Fibroblast of the aortic adventitia (primary cell): ENCODE results near the gene ERC1. TPM values are rescaled to one million over a fixed set of nuclear protein-coding genes. Genes with fewer than 3 reads are reported as not detected.

ENCODE experiments used
- DNase-seq: peaks from one replicate; pipeline ENCODE4 v3.0.0-alpha.2; 2010; ENCODE audit warnings: low read depth
- H3K4me3 ChIP-seq: 2 replicates; pipeline ENCODE4 v1.5.1; 2011; ENCODE audit warnings: low read depth, mild to moderate bottlenecking, control low read depth, low read length, moderate library complexity
- total RNA-seq: library from RNA; depleted of rRNA; stranded (reverse); fragments of >200 nt; gene quantifications from 2 replicates; pipeline ENCODE4 v1.2.3, GENCODE V29; 2012; ENCODE audit warnings: low replicate concordance
- TF ChIP-seq, protein P1 (sequence below): IDR thresholded peaks from 2 replicates; pipeline ENCODE4 v1.5.1; 2011; ENCODE audit warnings: mild to moderate bottlenecking, low read length, control low read depth, inconsistent platforms; ENCODE audit not compliant: insufficient read depth

ERC1 gene
- total RNA-seq, 1 donor: 50.9 TPM

- no peak for DNase-seq
Observed at GRCh38 chr12:1034751-1035457, 43.9 kb downstream of the ERC1 start.

GRCh38 chr12:1041478-1041877, 50.5 kb downstream of the ERC1 start:
- DNase-seq: no peak
- TF ChIP-seq, protein P1, sequence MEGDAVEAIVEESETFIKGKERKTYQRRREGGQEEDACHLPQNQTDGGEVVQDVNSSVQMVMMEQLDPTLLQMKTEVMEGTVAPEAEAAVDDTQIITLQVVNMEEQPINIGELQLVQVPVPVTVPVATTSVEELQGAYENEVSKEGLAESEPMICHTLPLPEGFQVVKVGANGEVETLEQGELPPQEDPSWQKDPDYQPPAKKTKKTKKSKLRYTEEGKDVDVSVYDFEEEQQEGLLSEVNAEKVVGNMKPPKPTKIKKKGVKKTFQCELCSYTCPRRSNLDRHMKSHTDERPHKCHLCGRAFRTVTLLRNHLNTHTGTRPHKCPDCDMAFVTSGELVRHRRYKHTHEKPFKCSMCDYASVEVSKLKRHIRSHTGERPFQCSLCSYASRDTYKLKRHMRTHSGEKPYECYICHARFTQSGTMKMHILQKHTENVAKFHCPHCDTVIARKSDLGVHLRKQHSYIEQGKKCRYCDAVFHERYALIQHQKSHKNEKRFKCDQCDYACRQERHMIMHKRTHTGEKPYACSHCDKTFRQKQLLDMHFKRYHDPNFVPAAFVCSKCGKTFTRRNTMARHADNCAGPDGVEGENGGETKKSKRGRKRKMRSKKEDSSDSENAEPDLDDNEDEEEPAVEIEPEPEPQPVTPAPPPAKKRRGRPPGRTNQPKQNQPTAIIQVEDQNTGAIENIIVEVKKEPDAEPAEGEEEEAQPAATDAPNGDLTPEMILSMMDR: no peak
- H3K4me3 ChIP-seq: no peak overlapping the region

More at GRCh38 chr12:1034751-1035457, 43.9 kb downstream of the ERC1 start:
- no peak overlapping the region for H3K4me3 ChIP-seq
- TF ChIP-seq, protein P1: no peak

- DNase-seq: peak; percentile 18
- TF ChIP-seq, protein P1: no peak
- no peak overlapping the region for H3K4me3 ChIP-seq
Observed at GRCh38 chr12:1044199-1044598, 53.2 kb downstream of the ERC1 start.

DNA sequence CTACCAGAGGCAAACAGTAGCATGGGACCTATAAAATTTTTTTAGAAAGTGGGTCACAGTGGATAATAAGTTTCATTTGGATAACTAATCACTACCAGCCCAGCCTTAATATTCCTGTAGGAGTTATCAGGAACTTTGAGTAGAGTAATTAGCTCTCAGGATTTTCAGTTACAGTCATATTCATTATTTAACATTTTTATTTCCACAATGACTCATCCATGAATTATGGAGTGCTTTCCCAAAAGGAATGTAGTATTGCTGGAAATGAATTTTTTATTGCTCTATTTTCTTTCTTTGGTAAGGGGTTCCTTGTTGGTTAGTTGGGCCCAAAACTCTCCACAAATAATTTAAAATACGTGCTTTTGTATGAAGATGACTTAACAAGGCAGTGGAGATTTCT, 53.7 kb downstream of the ERC1 start:
- no peak overlapping the region for H3K4me3 ChIP-seq
- DNase-seq: peak; percentile 55
- TF ChIP-seq, protein P1: no peak

- no peak overlapping the region for H3K4me3 ChIP-seq
- DNase-seq: no peak
- TF ChIP-seq, protein P1: no peak
Observed at GRCh38 chr12:1046727-1047126, 55.7 kb downstream of the ERC1 start.

GRCh38 chr12:1047898-1048660, 57.1 kb downstream of the ERC1 start:
- peak; percentile 10 for DNase-seq
- H3K4me3 ChIP-seq: no peak overlapping the region
- TF ChIP-seq, protein P1: no peak
